OCI-LY7 (cell line): ENCODE data around the gene MARCKS. TPM values are rescaled to one million over a fixed set of nuclear protein-coding genes. Genes with fewer than 3 reads are reported as not detected.

Experiments
- BruUV-seq: library from RNA; stranded (reverse); fragments of 400-500 nt; replicated peaks from 2 replicates; lab custom pipeline; 2021; lab: Mats Ljungman, UMichigan
- CTCF ChIA-PET: fragments of 300-600 bp; sonication (Branson Sonifier 250); formaldehyde crosslinking; loops from one replicate; lab custom pipeline; 2022; ENCODE audit warnings: antibody characterized with exemption; ENCODE audit not compliant: unreplicated experiment; lab: Charles Lee
- POLR2A ChIA-PET: fragments of 300-600 bp; sonication (Branson Sonifier 250); formaldehyde crosslinking; loops from one replicate; lab custom pipeline; 2022; ENCODE audit warnings: antibody characterized with exemption; lab: Charles Lee
- DNase-seq: peaks from one replicate; pipeline ENCODE4 v3.0.0-alpha.2; 2015; ENCODE audit warnings: low spot score
- H2AFZ ChIP-seq: fragments of 200-600 bp; sonication (generic), shearing (Covaris generic); 2 replicates; pipeline ENCODE4 v1.6.1; 2014; ENCODE audit warnings: mild to moderate bottlenecking, antibody characterized with exemption, low read length, moderate library complexity
- H3K27ac ChIP-seq: fragments of 200-600 bp; sonication (generic); 2 replicates; pipeline ENCODE4 v1.5.1; 2014; ENCODE audit warnings: mixed run types, low read depth, mild to moderate bottlenecking, moderate library complexity, low read length, inconsistent platforms; ENCODE audit not compliant: poor library complexity, severe bottlenecking
- H3K36me3 ChIP-seq: fragments of 200-600 bp; sonication (generic); 2 replicates; pipeline ENCODE4 v1.6.1; 2014; ENCODE audit warnings: mild to moderate bottlenecking, antibody characterized with exemption, low read length, moderate library complexity, mixed read lengths; ENCODE audit not compliant: insufficient read depth
- H3K4me1 ChIP-seq: fragments of 200-600 bp; sonication (generic); 2 replicates; pipeline ENCODE4 v1.5.1; 2014; ENCODE audit warnings: mild to moderate bottlenecking, low read length; ENCODE audit not compliant: insufficient read depth, poor library complexity, severe bottlenecking
- H3K4me2 ChIP-seq: fragments of 200-600 bp; sonication (generic); 2 replicates; pipeline ENCODE4 v1.6.1; 2014; ENCODE audit warnings: mild to moderate bottlenecking, low read length
- H3K4me3 ChIP-seq: fragments of 200-600 bp; sonication (generic); 2 replicates; pipeline ENCODE4 v1.5.1; 2014; ENCODE audit warnings: mild to moderate bottlenecking, low read depth, low read length; ENCODE audit not compliant: poor library complexity, severe bottlenecking
- H3K79me2 ChIP-seq: fragments of 200-600 bp; sonication (generic); 2 replicates; pipeline ENCODE4 v1.6.1; 2016; ENCODE audit warnings: low read depth, mild to moderate bottlenecking, low read length, moderate library complexity, mixed read lengths; ENCODE audit not compliant: insufficient read depth
- H3K9me2 ChIP-seq: fragments of 200-600 bp; sonication (generic); 2 replicates; pipeline ENCODE4 v1.6.1; 2016; ENCODE audit warnings: mild to moderate bottlenecking, low read length, mixed read lengths; ENCODE audit not compliant: insufficient read depth
- H3K9me3 ChIP-seq: fragments of 200-600 bp; sonication (generic); 2 replicates; pipeline ENCODE4 v1.6.1; 2014; ENCODE audit warnings: mild to moderate bottlenecking, mixed run types, low read length, mixed read lengths
- H4K20me1 ChIP-seq: fragments of 200-600 bp; sonication (generic); 2 replicates; pipeline ENCODE4 v1.6.1; 2014; ENCODE audit warnings: mild to moderate bottlenecking, antibody characterized with exemption, low read length, moderate library complexity, mixed read lengths; ENCODE audit not compliant: insufficient read depth
- CTCF ChIP-seq: fragments of 200-600 bp; sonication (generic); conservative IDR thresholded peaks from 2 replicates; pipeline ENCODE4 v1.5.1; 2014; ENCODE audit warnings: mild to moderate bottlenecking, antibody characterized with exemption, low read length, moderate library complexity, mixed read lengths
- EZH2phosphoT487 ChIP-seq: fragments of 200-600 bp; sonication (generic); IDR thresholded peaks from 2 replicates; pipeline ENCODE4 v1.6.1; 2018; ENCODE audit warnings: low read depth, borderline replicate concordance, mild to moderate bottlenecking, mixed run types, antibody characterized with exemption, low read length, moderate library complexity, mixed read lengths
- intact Hi-C: fragments of 100-400 bp; cut with micrococcal nuclease; formaldehyde crosslinking; loops from one replicate; pipeline ENCODE4 v1.10.0; 2022; ENCODE audit not compliant: unreplicated experiment
- total RNA-seq, 2 experiments: library from RNA; depleted of rRNA in 1 of 2; stranded (reverse); fragments of >200 nt in 1 of 2; shearing (Covaris generic) in 1 of 2; gene quantifications; 2 replicates each; pipeline ENCODE4 v1.2.3, GENCODE V29; 2014 to 2022

Gene MARCKS
- total RNA-seq, 2 experiments from 2014 or later, result 0.03 to 3.9 TPM

DNA sequence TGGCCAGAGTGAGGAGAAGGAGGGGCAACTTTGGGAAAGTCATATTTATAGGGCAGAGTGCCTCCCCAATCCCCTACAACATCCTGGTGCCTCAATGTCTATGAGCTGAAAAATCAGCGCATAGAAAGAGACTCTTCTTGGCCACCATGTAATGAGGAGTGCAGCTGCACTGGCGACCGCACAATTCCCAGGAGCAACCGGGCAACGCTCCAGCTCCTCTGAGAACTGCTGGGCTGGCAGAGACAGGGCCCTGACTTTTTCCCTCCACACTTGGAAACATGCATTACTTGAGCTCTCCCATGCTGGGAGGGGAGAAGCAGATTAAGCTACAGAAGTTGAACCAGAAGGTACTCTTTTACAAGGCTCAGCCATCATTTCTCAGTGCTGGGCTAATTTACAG lies 31.4 kb upstream of the MARCKS start:
- no TSS peak for BruUV-seq
- H4K20me1 ChIP-seq, result no peaks in the 10 kb centered on the region
- ChIA-PET CTCF (no interaction called here), POLR2A (interaction anchor here (0.5 to 1.0 kb wide), 2 partner anchors 8 to 421 kb away, joined by 3 to 4 read pairs; no protein-coding TSS in a partner anchor)
- TF ChIP-seq EZH2phosphoT487, result no peak
- no peak for TF ChIP-seq CTCF
- H3K79me2 ChIP-seq, result no peaks in the 10 kb centered on the region
- no peak overlapping the region for H2AFZ ChIP-seq
- H3K27ac ChIP-seq, result no peak overlapping the region
- DNase-seq, result no peak
- H3K4me3 ChIP-seq, result no peak overlapping the region
- no peaks in the 10 kb centered on the region for H3K9me2 ChIP-seq
- intact Hi-C loops, result no loop called here
- no peaks in the 10 kb centered on the region for H3K36me3 ChIP-seq
- no peaks in the 10 kb centered on the region for H3K9me3 ChIP-seq
- H3K4me1 ChIP-seq, result no peaks in the 10 kb centered on the region
- H3K4me2 ChIP-seq, result no peak overlapping the region

DNA sequence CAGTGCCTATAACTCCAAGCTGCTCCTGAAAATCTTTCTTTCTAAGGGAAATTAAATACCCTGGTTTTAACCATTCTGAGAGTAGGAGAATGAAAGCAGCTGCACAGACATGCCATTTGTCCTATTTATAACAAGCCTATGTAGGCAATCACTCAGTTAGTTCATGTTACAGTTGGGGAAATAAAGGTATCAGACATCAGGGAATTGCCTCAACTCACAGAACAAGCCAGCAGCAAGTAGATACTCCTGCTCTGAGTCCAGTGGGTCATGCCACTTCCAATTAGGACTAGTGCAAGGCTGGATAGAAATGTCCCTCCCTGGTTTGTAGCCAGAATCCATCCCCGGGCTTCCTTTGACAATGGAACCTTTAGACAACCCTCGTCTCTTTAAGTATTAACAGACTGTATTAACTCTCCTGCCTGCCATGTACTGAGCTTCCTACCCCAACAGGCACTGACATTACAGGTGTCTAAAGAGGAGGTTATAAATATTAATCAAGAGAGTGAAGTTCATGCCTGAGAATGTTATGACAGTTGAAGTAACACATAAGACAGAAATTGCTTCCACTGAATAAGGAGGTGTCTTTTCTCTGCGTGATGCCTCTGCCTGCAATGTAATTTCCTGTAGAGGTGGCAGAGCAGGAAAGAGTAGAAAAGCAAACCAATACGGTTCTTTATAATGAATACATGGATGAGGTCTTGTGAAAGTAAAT lies 28.0 kb upstream of the MARCKS start:
- H3K36me3 ChIP-seq, result no peaks in the 10 kb centered on the region
- BruUV-seq, result no TSS peak
- no peak overlapping the region for H3K27ac ChIP-seq
- H3K9me2 ChIP-seq, result no peaks in the 10 kb centered on the region
- no peaks in the 10 kb centered on the region for H4K20me1 ChIP-seq
- no peak overlapping the region for H3K4me3 ChIP-seq
- intact Hi-C loops, result no loop called here
- no peaks in the 10 kb centered on the region for H3K4me1 ChIP-seq
- CTCF ChIA-PET, result no interaction called here
- no peak overlapping the region for H2AFZ ChIP-seq
- no peaks in the 10 kb centered on the region for H3K79me2 ChIP-seq
- no peaks in the 10 kb centered on the region for H3K9me3 ChIP-seq
- TF ChIP-seq EZH2phosphoT487 (no peak), CTCF (no peak)
- H3K4me2 ChIP-seq, result no peak overlapping the region
- no peak for DNase-seq
- POLR2A ChIA-PET, result interaction anchor here (0.6 kb wide), 1 partner anchor 14 kb away, joined by 3 read pairs; no protein-coding TSS in a partner anchor

DNA sequence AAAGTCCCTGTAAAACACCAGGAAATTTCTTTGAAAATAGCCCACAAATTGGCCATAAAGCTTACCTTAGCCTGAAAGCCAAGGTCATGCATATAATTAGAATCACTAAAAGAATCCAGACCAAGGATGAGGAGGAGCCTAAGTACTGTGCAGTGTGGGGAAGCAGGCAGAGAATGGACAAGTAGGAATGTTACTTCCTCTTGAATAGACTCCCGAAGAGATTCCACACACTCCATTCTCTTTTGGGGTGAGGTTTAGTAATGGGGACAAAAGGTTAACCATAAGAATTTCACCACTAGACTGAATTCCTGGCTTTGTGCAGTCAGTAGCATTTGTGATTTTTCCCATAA lies 27.5 kb upstream of the MARCKS start:
- intact Hi-C loops, result no loop called here
- no peaks in the 10 kb centered on the region for H3K9me3 ChIP-seq
- no TSS peak for BruUV-seq
- H3K4me1 ChIP-seq, result no peaks in the 10 kb centered on the region
- POLR2A ChIA-PET, result interaction anchor here (0.6 kb wide), 1 partner anchor 31 kb away, joined by 3 read pairs; no protein-coding TSS in a partner anchor
- no peaks in the 10 kb centered on the region for H4K20me1 ChIP-seq
- CTCF ChIA-PET, result no interaction called here
- H3K36me3 ChIP-seq, result no peaks in the 10 kb centered on the region
- H3K9me2 ChIP-seq, result no peaks in the 10 kb centered on the region
- no peak overlapping the region for H3K27ac ChIP-seq
- no peaks in the 10 kb centered on the region for H3K79me2 ChIP-seq
- no peak overlapping the region for H2AFZ ChIP-seq
- no peak overlapping the region for H3K4me2 ChIP-seq
- DNase-seq, result no peak
- no peak for TF ChIP-seq EZH2phosphoT487
- TF ChIP-seq CTCF, result no peak
- H3K4me3 ChIP-seq, result no peak overlapping the region
